HG03108 (cell line): ENCODE measurements around the gene C12orf76.

ENCODE experiments used
- ATAC-seq: cut with Tn5 transposase; IDR thresholded peaks from one replicate; pipeline ENCODE4 v1.9.1; 2021; ENCODE audit warnings: moderate library complexity; ENCODE audit not compliant: unreplicated experiment

The C12orf76 gene

DNA sequence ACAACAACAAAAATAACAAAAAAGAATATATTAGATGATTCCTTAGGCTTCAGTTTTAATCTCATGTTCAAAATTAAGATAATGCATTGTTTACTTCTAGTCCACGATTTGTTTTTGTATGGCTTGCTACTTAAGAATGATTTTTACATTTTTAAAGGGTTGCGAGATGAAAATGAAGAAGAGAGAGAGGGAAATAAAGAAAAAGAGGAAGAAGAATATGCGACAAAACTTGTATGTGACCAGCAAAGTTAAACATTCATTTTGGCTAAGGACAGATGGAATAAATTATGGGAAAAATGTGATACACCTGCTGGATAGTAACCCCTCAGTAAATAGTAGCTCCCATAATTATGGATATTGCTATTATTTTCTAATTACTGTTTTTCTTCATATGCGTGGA, 50.9 kb downstream of the C12orf76 start:
- no peak for ATAC-seq

DNA sequence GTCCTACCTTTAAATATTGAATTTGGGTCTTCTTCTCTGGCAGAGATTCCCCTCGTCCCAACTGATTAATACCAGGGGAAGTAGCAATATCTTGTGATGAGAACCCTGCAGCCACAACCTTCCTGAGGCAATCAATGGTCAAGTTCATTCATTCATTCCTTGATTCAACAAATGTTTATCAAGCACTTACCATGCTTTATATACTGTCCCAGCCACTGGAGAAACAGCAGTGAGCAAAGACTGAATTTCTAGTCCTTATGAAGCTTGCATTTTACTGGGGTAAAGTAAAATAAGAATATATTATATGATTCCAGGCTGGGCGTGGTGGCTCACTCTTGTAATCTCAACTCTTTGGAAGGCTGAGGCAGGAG, 51.9 kb downstream of the C12orf76 start:
- ATAC-seq = no peak

DNA sequence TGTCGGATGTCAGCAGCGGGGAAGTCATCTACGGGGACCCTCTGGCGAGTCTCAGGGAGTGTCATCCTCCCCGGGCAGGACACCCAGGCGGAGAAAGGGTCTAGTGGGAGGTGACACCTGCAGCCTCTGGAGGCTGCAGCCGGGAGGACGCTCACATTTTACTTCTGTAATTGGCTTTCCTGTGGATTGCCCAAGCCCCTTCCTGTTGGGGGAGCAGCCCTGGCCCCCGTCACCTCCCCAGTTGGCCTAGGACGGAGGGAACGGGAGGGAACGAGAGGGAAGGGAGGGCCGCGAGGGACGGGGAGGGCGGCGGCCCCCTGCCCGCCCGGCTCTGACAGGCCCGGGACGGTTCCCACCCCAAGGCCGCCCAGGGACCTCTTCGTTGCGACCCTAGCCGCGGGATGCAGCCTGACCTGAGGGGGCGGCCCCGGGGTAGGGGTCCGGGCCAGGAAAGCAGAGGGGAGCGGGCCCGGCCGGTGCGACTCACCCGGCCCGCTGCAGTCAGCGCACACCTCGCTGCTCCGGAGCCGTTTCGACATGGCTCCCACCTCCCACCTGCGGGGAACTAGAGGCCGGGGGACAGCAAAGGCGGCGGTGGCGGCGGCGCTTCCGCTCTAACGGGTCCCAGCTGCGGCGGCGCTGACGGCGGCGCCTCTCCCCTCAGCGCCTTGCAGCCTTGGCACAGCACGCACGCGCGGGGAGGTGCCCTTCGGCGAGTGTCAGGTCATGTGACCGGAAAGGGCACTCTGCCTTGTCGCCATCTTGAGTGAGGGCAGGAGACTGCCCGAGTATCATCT, 52.4 kb downstream of the C12orf76 start, which contains the start of gene GIT2:
Gene GIT2, minus strand, starts transcription at position 683 of the 797 bp plus-strand sequence. Its CDS starts 144 bp downstream, at position 539.
- ATAC-seq = peak; percentile 62

DNA sequence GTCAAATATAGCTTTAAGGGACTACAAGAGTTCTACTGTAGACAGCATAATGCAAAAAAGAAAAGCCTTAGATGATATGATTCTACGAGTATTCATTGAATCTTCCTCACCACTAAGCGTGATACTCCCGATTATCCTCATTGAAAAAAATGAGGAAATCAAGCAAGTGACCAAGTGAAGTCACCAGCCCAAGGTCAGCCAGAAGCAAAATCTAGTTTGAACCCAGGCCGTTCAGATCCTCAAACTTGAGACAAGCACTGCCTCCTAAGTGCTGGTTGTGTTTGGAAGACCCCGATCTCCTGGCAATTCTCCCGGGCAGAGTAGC, 53.0 kb downstream of the C12orf76 start:
- no peak for ATAC-seq

DNA sequence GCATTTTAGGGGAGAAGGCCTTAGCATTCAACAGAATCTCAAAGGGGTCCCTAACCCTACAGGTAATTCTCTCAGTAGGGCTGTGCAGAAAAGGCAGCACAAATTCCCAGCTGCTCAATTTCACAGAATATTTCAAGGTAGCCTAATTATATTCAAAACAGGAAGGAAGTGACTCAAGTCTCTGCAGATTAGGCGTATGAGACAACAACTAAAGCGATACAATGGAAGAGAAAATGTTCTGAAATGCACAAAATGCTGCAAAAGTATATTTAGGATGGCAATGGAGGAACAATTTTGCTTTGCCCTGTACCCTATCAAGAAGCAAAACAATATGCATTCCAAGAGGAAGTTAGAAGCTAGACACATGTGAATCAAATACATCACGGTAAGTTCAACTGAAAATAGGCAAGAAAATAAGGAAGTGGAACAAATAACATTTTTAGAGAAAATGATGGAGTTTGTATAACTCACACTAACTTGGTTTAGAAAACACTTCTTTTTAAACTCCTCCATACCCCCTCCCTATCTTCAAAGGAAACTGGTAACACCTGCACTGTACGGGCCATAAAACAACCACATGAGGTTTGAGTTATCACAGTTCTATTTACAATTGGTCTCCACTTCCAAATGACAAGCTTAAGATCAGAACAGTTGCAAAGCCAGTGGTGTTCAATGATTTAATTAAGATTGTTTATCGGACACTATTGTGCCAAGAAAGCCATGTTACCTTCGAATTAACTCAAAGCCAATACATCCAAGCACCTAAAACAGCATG, 53.7 kb downstream of the C12orf76 start:
- ATAC-seq = no peak

DNA sequence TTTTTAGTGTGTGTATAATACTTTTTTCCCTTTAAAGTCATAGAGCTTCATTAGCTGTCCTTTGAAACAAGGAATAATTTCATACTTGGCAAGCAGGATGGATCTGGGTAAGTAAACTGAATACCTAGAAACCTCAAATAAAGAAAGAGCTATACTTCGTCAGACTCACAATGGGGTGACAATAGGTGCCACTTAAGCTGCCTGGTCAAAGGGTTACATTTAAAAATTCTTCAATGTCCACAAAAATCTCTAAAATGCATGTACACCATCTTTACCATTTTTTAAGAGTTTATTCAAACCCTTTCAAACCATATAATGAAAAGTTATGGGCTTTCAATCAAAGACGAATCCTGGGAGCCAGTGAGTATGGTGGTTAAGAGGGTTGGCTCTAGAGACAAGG, 55.2 kb downstream of the C12orf76 start:
- no peak for ATAC-seq

DNA sequence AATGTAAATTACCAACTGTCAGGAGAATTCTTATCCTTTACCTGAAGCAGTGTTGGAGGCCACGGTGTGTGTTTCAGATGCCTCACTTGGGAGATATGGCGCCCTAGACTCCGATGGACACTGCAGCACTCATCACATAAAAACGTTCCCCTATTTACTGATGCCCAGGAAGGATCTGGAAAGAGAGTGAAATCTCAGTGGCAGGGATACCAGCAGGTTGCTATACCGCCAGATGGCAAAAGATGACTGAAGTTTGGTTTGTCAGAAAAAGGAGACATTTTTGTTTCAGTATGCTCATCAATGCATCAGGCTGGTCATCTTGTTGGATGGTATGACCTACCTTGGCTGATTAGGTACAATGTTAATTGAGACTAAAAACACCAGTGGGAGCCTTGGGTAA, 56.7 kb downstream of the C12orf76 start:
- ATAC-seq = no peak
